ENCODE results near the gene GLIPR1L1.
"Not testable (repeated sequence)": the region's sequence is repeated elsewhere in the genome, so short reads cannot be mapped to it uniquely, and the experiment has no call there.

GLIPR1L1 gene

DNA sequence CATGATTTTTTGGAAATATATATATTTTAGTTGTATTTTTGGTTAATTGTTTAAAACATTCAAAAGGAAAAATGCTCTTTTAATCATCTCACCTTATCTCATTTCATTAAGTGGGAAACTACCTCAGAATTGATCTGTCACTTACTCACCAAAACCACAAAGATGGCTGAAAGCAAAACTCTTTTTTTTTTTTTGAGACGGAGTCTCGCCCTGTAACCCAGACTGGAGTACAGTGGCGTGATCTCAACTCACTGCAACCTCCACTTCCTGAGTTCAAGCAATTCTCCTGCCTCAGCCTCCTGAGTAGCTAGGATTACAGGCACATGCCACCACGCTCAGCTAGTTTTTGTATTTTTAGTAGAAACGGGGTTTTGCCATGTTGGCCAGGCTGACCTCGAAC, 11.7 kb downstream of the GLIPR1L1 start:
- DNase-seq (ENCODE audit: low read depth, low spot score); H3K9me3 ChIP-seq (ENCODE audit: control insufficient read depth, insufficient read depth, low read length); H3K27ac ChIP-seq (ENCODE audit: low read length); H3K27me3 ChIP-seq (ENCODE audit: control insufficient read depth, insufficient read depth, low read length); H3K4me3 ChIP-seq (ENCODE audit: low read length); H3K36me3 ChIP-seq (ENCODE audit: control insufficient read depth, insufficient read depth, low read length); H3K4me1 ChIP-seq (ENCODE audit: control insufficient read depth, insufficient read depth, low read length): not testable (repeated sequence)
- no CpG with 5 or more reads among the region's 6 CpGs for WGBS (ENCODE audit: insufficient coverage, insufficient read length)

DNA sequence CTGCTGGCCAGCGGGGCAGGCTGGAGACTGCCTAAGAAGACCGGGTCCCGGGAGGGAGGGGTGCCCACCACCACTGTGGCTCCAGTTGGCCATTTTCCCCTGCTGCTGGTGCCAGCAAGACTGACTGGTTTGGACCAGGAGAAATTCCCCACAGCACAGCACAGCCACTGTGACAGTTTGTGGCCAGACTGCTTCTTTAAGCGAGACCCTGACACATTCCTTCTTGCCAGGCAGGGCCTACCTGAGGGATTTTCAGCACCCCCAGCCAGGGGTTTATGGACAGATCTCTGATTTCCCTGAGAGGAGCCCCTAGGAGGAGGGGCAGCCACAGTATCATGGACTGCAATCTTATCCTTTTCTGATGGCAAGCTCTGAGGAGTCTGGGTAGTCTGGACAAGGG, 15.5 kb downstream of the GLIPR1L1 start:
- WGBS (ENCODE audit: insufficient coverage, insufficient read length): no CpG with 5 or more reads among the region's 4 CpGs
- no peaks in the 10 kb centered on the region for H3K4me1 ChIP-seq (ENCODE audit: control insufficient read depth, insufficient read depth, low read length)

DNA sequence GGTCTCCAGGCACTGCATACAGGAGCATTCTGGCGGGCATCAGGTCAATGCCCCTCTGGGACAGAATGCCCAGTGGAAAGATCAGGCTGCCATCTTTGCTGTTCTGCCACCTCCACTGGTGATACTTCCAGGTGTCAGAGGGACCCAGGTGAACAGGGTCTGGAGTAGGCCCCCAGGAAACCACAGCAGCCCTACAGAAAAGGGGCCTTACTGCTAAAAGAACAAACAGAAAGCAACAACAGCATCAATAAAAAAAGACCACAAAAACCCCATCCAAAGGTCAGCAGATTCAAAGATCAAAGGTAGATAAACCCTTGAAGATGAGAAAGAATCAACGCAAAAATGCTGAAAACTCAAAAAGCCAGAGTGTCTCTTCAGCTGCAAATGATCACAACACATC, 15.9 kb downstream of the GLIPR1L1 start:
- Histone ChIP-seq H3K27me3 (ENCODE audit: control insufficient read depth, insufficient read depth, low read length) (no peaks in the 10 kb centered on the region), H3K4me3 (ENCODE audit: low read length) (no peak overlapping the region), H3K9me3 (ENCODE audit: control insufficient read depth, insufficient read depth, low read length) (no peaks in the 10 kb centered on the region), H3K27ac (ENCODE audit: low read length) (no peak overlapping the region), H3K4me1 (ENCODE audit: control insufficient read depth, insufficient read depth, low read length) (no peaks in the 10 kb centered on the region), H3K36me3 (ENCODE audit: control insufficient read depth, insufficient read depth, low read length) (no peaks in the 10 kb centered on the region)
- WGBS (ENCODE audit: insufficient coverage, insufficient read length): no CpG with 5 or more reads among the region's 2 CpGs
- DNase-seq (ENCODE audit: low read depth, low spot score): no peak

More for the DNA sequence above, 15.5 kb downstream of the GLIPR1L1 start:
- Histone ChIP-seq H3K36me3 (ENCODE audit: control insufficient read depth, insufficient read depth, low read length) (no peaks in the 10 kb centered on the region), H3K27me3 (ENCODE audit: control insufficient read depth, insufficient read depth, low read length) (no peaks in the 10 kb centered on the region), H3K27ac (ENCODE audit: low read length) (no peak overlapping the region), H3K9me3 (ENCODE audit: control insufficient read depth, insufficient read depth, low read length) (no peaks in the 10 kb centered on the region), H3K4me3 (ENCODE audit: low read length) (no peak overlapping the region)
- no peak for DNase-seq (ENCODE audit: low read depth, low spot score)

DNA sequence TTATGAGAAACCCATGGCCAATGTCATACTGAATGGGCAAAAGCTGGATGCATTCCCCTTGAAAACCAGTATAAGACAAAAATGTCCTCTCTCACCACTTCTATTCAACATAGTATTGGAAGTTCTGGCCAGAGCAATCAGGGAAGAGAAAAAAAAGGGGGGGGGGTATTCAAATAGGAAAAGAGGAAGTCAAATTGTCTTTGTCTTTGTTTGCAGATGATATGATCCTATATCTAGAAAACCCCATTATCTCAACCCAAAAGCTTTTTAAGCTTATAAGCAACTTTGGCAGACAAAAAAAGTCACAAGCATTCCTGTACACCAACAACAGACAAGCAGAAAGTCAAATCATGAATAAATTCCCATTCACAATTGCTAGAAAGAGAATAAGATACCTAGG, 19.5 kb downstream of the GLIPR1L1 start:
- no peak for DNase-seq (ENCODE audit: low read depth, low spot score)
- Histone ChIP-seq H3K36me3 (ENCODE audit: control insufficient read depth, insufficient read depth, low read length) (no peaks in the 10 kb centered on the region), H3K27me3 (ENCODE audit: control insufficient read depth, insufficient read depth, low read length) (no peaks in the 10 kb centered on the region), H3K9me3 (ENCODE audit: control insufficient read depth, insufficient read depth, low read length) (no peaks in the 10 kb centered on the region), H3K4me1 (ENCODE audit: control insufficient read depth, insufficient read depth, low read length) (no peaks in the 10 kb centered on the region), H3K27ac (ENCODE audit: low read length) (no peak overlapping the region), H3K4me3 (ENCODE audit: low read length) (no peak overlapping the region)

DNA sequence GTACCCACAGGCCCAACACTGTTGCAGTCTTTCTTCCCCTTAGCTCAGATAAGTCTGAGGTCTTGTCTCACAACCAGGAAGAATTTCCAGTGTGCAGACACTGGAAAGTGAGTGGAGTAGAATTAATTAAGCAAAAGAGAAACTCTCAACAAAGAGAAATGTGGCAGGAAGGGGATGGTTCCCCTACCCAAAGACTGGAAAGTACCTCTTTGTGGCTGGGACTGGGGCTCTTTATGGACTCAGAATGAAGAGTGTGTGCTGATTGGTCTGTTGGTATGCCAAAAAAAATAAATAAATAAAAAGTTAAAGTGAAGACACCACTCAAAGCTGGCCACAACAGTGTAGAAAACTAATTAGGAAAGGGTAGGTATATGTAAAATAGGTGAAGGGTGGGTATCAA, 26.4 kb downstream of the GLIPR1L1 start:
- H3K27ac ChIP-seq (ENCODE audit: low read length): no peak overlapping the region
- H3K4me3 ChIP-seq (ENCODE audit: low read length): no peak overlapping the region
- no peaks in the 10 kb centered on the region for H3K27me3 ChIP-seq (ENCODE audit: control insufficient read depth, insufficient read depth, low read length)
- no peaks in the 10 kb centered on the region for H3K9me3 ChIP-seq (ENCODE audit: control insufficient read depth, insufficient read depth, low read length)
- no peak for DNase-seq (ENCODE audit: low read depth, low spot score)
- no peaks in the 10 kb centered on the region for H3K36me3 ChIP-seq (ENCODE audit: control insufficient read depth, insufficient read depth, low read length)
- H3K4me1 ChIP-seq (ENCODE audit: control insufficient read depth, insufficient read depth, low read length): no peaks in the 10 kb centered on the region

DNA sequence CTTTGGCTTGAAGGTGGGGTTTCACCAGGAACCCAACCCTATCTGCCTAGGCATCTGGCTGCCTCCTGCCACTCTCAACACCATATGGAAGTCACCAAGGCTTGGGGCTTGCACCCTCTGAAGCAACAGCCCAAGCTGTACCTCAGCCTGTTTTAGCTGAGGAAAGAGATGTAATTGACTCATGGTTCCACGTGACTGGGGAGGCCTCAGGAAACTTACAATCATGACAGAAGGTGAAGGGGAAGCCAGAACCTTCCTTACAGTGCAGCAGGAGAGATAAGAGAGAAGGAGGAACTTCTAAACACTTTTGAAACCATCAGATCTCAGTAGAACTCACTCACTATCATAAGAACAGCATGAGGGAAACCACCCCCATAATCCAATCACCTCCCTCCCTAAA, 26.9 kb downstream of the GLIPR1L1 start:
- WGBS (ENCODE audit: insufficient coverage, insufficient read length): no CpG with 5 or more reads among the region's 1 CpG
- H3K27ac ChIP-seq (ENCODE audit: low read length): no peak overlapping the region
- H3K27me3 ChIP-seq (ENCODE audit: control insufficient read depth, insufficient read depth, low read length): no peaks in the 10 kb centered on the region
- no peak for DNase-seq (ENCODE audit: low read depth, low spot score)
- no peak overlapping the region for H3K4me3 ChIP-seq (ENCODE audit: low read length)
- H3K4me1 ChIP-seq (ENCODE audit: control insufficient read depth, insufficient read depth, low read length): no peaks in the 10 kb centered on the region
- no peaks in the 10 kb centered on the region for H3K36me3 ChIP-seq (ENCODE audit: control insufficient read depth, insufficient read depth, low read length)
- no peaks in the 10 kb centered on the region for H3K9me3 ChIP-seq (ENCODE audit: control insufficient read depth, insufficient read depth, low read length)

DNA sequence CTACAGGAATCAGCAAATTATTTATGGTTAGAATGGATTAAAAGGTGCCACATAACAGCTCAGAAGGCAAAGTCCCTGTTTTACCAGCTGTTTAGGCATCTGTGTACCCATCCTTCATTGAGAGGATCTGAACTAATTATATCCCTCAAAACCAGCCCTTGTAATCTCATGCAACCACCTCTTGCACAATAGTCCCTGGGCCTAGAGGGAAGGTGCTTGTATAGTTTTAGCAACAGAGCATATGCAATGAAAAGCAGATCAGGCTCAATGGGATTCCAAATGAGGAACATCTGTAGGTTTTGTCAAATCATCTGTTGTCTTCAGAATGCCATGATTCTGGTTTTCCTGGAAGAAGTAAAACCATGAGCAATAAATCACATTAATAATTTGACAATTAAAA, 30.4 kb downstream of the GLIPR1L1 start:
- Histone ChIP-seq H3K27me3 (ENCODE audit: control insufficient read depth, insufficient read depth, low read length) (no peaks in the 10 kb centered on the region), H3K27ac (ENCODE audit: low read length) (no peak overlapping the region), H3K4me3 (ENCODE audit: low read length) (no peak overlapping the region), H3K9me3 (ENCODE audit: control insufficient read depth, insufficient read depth, low read length) (no peaks in the 10 kb centered on the region), H3K36me3 (ENCODE audit: control insufficient read depth, insufficient read depth, low read length) (no peaks in the 10 kb centered on the region), H3K4me1 (ENCODE audit: control insufficient read depth, insufficient read depth, low read length) (no peaks in the 10 kb centered on the region)
- DNase-seq (ENCODE audit: low read depth, low spot score): no peak

DNA sequence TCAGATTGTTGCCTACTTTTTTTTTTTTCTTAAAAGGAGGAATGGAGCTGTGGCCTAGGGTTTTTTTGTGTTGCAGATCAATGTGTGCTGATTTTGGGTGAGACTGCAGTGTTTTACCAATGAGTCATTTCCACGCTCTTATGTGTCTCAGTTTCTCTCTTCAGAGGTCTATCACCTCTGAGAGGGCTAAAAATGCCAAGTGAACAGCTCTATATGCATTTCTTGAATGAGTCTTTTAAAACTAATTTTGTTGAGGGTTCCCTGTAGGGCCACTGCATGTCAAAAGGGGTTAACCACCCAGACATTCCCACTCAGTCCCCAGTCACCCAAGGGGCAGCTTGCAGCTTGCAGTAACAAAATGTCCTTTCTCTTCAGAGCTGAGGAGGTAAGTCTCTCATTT, 32.2 kb downstream of the GLIPR1L1 start:
- Histone ChIP-seq H3K36me3 (ENCODE audit: control insufficient read depth, insufficient read depth, low read length) (no peaks in the 10 kb centered on the region), H3K4me3 (ENCODE audit: low read length) (no peak overlapping the region), H3K4me1 (ENCODE audit: control insufficient read depth, insufficient read depth, low read length) (no peaks in the 10 kb centered on the region), H3K27me3 (ENCODE audit: control insufficient read depth, insufficient read depth, low read length) (no peaks in the 10 kb centered on the region), H3K9me3 (ENCODE audit: control insufficient read depth, insufficient read depth, low read length) (no peaks in the 10 kb centered on the region), H3K27ac (ENCODE audit: low read length) (no peak overlapping the region)
- DNase-seq (ENCODE audit: low read depth, low spot score): peak; percentile 9
- no CpG with 5 or more reads among the region's 1 CpG for WGBS (ENCODE audit: insufficient coverage, insufficient read length)

DNA sequence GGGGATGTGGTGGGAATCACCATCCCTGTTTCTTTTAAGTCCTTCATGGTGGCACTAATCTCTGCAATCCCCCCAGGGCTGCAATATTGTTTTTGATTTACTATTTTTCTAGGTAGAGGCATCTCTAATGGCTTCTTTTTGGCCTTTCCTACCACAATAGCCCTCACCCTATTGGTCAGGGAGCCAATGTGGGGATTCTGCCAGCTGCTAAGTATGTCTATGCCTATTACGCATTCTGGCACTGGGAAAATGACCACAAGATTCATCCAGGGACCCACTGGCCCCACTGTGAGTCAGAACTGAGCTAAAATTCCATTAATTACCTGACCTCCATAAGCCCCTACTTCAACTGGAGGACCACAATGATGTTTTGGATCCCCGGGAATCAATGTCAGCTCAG, 40.5 kb downstream of the GLIPR1L1 start:
- Histone ChIP-seq H3K36me3 (ENCODE audit: control insufficient read depth, insufficient read depth, low read length) (no peaks in the 10 kb centered on the region), H3K4me3 (ENCODE audit: low read length) (no peak overlapping the region), H3K27me3 (ENCODE audit: control insufficient read depth, insufficient read depth, low read length) (no peaks in the 10 kb centered on the region), H3K4me1 (ENCODE audit: control insufficient read depth, insufficient read depth, low read length) (no peaks in the 10 kb centered on the region), H3K27ac (ENCODE audit: low read length) (no peak overlapping the region), H3K9me3 (ENCODE audit: control insufficient read depth, insufficient read depth, low read length) (no peaks in the 10 kb centered on the region)
- no peak for DNase-seq (ENCODE audit: low read depth, low spot score)
- no CpG with 5 or more reads among the region's 2 CpGs for WGBS (ENCODE audit: insufficient coverage, insufficient read length)

DNA sequence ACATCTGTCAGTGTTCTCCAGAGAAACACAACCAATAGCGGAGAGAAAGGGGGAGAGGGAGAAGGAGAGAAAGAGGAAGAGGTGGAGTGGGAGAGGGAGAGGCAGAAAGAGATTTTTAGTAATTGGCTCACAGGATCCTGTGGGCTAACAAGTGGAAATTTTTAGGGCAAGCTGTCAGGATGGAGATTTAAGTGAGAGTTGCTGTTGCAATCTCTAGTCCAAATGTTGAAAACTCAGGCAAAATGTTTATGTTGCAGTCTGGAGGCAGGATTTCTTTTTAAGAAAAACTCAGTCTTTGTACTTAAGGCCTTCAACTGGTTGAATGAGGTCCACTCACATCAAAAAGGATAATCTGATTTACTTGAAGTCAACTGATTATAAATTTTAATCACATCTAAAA, 43.9 kb downstream of the GLIPR1L1 start:
- Histone ChIP-seq H3K4me1 (ENCODE audit: control insufficient read depth, insufficient read depth, low read length) (no peaks in the 10 kb centered on the region), H3K36me3 (ENCODE audit: control insufficient read depth, insufficient read depth, low read length) (no peaks in the 10 kb centered on the region), H3K27me3 (ENCODE audit: control insufficient read depth, insufficient read depth, low read length) (no peaks in the 10 kb centered on the region), H3K4me3 (ENCODE audit: low read length) (no peak overlapping the region), H3K9me3 (ENCODE audit: control insufficient read depth, insufficient read depth, low read length) (no peaks in the 10 kb centered on the region), H3K27ac (ENCODE audit: low read length) (no peak overlapping the region)
- no peak for DNase-seq (ENCODE audit: low read depth, low spot score)
- no CpG with 5 or more reads among the region's 1 CpG for WGBS (ENCODE audit: insufficient coverage, insufficient read length)

DNA sequence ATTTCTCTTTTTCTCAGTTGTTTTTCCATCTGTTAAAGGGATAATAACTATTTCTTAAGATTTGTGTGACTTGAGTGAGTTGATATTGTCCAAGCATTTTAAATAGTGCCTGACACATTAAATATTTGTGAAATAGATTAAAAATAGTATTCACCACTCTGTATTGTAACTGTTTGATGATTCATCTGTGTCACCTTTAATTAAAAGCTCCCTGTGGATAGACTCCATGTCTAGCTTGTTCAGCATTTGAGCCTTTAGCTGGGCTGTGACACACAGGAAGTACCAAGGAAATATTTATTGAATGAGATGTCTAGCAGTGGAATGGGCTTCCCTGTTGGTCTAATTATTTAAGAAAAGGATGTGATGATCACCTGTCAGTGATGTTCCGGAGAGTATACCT, 54.6 kb downstream of the GLIPR1L1 start:
- Histone ChIP-seq H3K9me3 (ENCODE audit: control insufficient read depth, insufficient read depth, low read length) (no peaks in the 10 kb centered on the region), H3K4me1 (ENCODE audit: control insufficient read depth, insufficient read depth, low read length) (no peaks in the 10 kb centered on the region), H3K4me3 (ENCODE audit: low read length) (no peak overlapping the region), H3K27me3 (ENCODE audit: control insufficient read depth, insufficient read depth, low read length) (no peaks in the 10 kb centered on the region), H3K36me3 (ENCODE audit: control insufficient read depth, insufficient read depth, low read length) (no peaks in the 10 kb centered on the region), H3K27ac (ENCODE audit: low read length) (no peak overlapping the region)
- DNase-seq (ENCODE audit: low read depth, low spot score): no peak
- WGBS (ENCODE audit: insufficient coverage, insufficient read length): no CpG with 5 or more reads among the region's 1 CpG
